GM21367 (cell line): ENCODE data around the gene COL7A1.

Experiments used
- ATAC-seq: cut with Tn5 transposase; IDR thresholded peaks from one replicate; pipeline ENCODE4 v1.9.1; 2021; ENCODE audit not compliant: unreplicated experiment

The COL7A1 gene

GRCh38 chr3:48592519-48593087 is 2.5 kb downstream of the COL7A1 start:
- no peak for ATAC-seq

- no peak for ATAC-seq
These were observed 3.1 kb downstream of the COL7A1 start for GRCh38 chr3:48591886-48592518.

- no peak for ATAC-seq
These were observed 3.7 kb downstream of the COL7A1 start for GRCh38 chr3:48591436-48591835.

- no peak for ATAC-seq
These were observed 6.9 kb downstream of the COL7A1 start for GRCh38 chr3:48588230-48588629.

- ATAC-seq: no peak
These were observed 7.4 kb downstream of the COL7A1 start for GRCh38 chr3:48587686-48588085.

GRCh38 chr3:48585411-48585810 is 9.7 kb downstream of the COL7A1 start:
- no peak for ATAC-seq

GRCh38 chr3:48584836-48585235 is 10.3 kb downstream of the COL7A1 start:
- ATAC-seq: no peak

- ATAC-seq: no peak
These were observed 13.3 kb downstream of the COL7A1 start for GRCh38 chr3:48581621-48582481.

- no peak for ATAC-seq
These were observed 18.5 kb downstream of the COL7A1 start for GRCh38 chr3:48576647-48577046.

- no peak for ATAC-seq
These were observed 19.8 kb downstream of the COL7A1 start for GRCh38 chr3:48575366-48575765.

- ATAC-seq: no peak
These were observed 21.1 kb downstream of the COL7A1 start for GRCh38 chr3:48573973-48574585.

- no peak for ATAC-seq
These were observed 22.6 kb downstream of the COL7A1 start for GRCh38 chr3:48572517-48572916.

GRCh38 chr3:48571938-48572337 is 23.2 kb downstream of the COL7A1 start:
- no peak for ATAC-seq

- no peak for ATAC-seq
These were observed 25.2 kb downstream of the COL7A1 start for GRCh38 chr3:48569808-48570450.

- ATAC-seq: no peak
These were observed 25.7 kb downstream of the COL7A1 start for GRCh38 chr3:48569400-48569799.

- no peak for ATAC-seq
These were observed 26.7 kb downstream of the COL7A1 start for GRCh38 chr3:48568476-48568875.

GRCh38 chr3:48567500-48567899 is 27.6 kb downstream of the COL7A1 start:
- ATAC-seq: no peak

- ATAC-seq: no peak
These were observed 28.0 kb downstream of the COL7A1 start for GRCh38 chr3:48567090-48567489.

GRCh38 chr3:48566401-48566760 is 28.7 kb downstream of the COL7A1 start:
- no peak for ATAC-seq

GRCh38 chr3:48565591-48566400 is 29.3 kb downstream of the COL7A1 start:
- ATAC-seq: no peak
